SK-N-MC (cell line): ENCODE results near the gene LUZP2.
"Not testable (repeated sequence)": the region's sequence is repeated elsewhere in the genome, so short reads cannot be mapped to it uniquely, and the experiment has no call there.

Experiments used
- EZH2 ChIP-seq: fragments of 200-600 bp; sonication (generic); IDR thresholded peaks from one replicate; pipeline ENCODE4 v1.6.1; 2017; ENCODE audit warnings: antibody characterized with exemption
- FOXP2 ChIP-seq: optimal IDR thresholded peaks from 2 replicates; pipeline ENCODE3; 2011; ENCODE audit warnings: mild to moderate bottlenecking, moderate library complexity; ENCODE audit not compliant: insufficient read depth; ENCODE audit errors: extremely low read length, control extremely low read depth
- POLR2AphosphoS5 ChIP-seq: IDR thresholded peaks from 2 replicates; pipeline ENCODE4 v1.6.1; 2012; ENCODE audit warnings: mild to moderate bottlenecking, low read depth, low read length, borderline replicate concordance

GRCh38 chr11:24891845-24892492, 395.1 kb downstream of the LUZP2 start:
- TF ChIP-seq EZH2, POLR2AphosphoS5, FOXP2: not testable (repeated sequence)
